Measurements from ENCODE around the gene ENTREP3. TPM values are rescaled to one million over a fixed set of nuclear protein-coding genes. Genes with fewer than 3 reads are reported as not detected.
"Not testable (repeated sequence)": the region's sequence is repeated elsewhere in the genome, so short reads cannot be mapped to it uniquely, and the experiment has no call there.

Gene ENTREP3, protein sequence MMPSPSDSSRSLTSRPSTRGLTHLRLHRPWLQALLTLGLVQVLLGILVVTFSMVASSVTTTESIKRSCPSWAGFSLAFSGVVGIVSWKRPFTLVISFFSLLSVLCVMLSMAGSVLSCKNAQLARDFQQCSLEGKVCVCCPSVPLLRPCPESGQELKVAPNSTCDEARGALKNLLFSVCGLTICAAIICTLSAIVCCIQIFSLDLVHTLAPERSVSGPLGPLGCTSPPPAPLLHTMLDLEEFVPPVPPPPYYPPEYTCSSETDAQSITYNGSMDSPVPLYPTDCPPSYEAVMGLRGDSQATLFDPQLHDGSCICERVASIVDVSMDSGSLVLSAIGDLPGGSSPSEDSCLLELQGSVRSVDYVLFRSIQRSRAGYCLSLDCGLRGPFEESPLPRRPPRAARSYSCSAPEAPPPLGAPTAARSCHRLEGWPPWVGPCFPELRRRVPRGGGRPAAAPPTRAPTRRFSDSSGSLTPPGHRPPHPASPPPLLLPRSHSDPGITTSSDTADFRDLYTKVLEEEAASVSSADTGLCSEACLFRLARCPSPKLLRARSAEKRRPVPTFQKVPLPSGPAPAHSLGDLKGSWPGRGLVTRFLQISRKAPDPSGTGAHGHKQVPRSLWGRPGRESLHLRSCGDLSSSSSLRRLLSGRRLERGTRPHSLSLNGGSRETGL
- 10 to 100 TPM; 21.3 to 25.3 TPM for total RNA-seq
- long read RNA-seq, donor 1, partial matches to known transcripts, result 4 of 10 reads
- long read RNA-seq, donor 1, other reads (novel, unspliced or antisense), result 3 of 10 reads
- long read RNA-seq, donor 2, partial matches to known transcripts, result 14 of 17 reads
- long read RNA-seq, donor 2, other reads (novel, unspliced or antisense), result 0 of 17 reads

DNA sequence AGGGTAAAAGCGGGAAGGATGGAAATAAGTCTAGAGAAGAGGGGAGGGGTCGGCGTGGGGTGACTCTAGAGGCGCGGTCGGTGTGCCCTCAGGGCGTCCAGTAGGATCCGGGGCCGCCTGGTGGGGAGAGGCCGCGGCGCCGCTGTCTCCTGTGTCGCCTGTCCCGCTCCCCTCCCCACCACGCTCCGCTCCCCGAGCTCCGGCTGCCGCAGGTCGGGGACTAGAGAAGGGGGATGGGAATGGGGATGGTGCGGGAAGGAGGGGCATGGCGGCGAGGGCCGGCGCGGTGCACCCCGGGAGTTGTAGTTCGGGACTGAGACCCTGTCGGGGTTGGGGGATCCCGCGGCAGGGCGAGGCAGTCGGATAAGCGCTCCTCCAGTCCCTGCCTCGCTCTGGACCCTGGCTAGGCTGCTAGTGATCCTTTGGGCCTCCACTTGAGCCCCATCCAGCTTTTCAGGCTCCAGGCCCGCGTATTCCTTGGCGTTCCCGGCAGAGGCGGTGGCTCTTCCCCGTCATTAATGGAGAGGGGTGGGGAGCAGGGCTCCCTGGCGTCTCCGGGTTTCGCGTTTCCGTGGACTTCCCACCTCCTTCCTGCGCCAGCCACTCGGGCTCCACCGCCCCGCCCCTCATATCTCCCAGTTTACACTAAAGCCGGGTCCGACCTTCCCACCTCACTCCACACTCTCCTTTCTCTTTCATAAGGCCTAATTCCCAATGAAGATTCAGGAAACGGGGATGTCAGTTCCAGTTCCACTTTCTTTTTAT is at the start of gene ENTREP3:
ENTREP3 (minus strand) TSS at position 241 of the 765 bp plus-strand sequence. CDS start 606 bp downstream, outside the sequence.
- peak; percentile 96 for DNase-seq (ENCODE audit: low spot score)
- intact Hi-C loops (cut with DNase I), result loop anchor here in 1 of 2 donors (2.0 kb wide), 1 partner anchor 19 kb away; no protein-coding TSS in a partner anchor

DNA sequence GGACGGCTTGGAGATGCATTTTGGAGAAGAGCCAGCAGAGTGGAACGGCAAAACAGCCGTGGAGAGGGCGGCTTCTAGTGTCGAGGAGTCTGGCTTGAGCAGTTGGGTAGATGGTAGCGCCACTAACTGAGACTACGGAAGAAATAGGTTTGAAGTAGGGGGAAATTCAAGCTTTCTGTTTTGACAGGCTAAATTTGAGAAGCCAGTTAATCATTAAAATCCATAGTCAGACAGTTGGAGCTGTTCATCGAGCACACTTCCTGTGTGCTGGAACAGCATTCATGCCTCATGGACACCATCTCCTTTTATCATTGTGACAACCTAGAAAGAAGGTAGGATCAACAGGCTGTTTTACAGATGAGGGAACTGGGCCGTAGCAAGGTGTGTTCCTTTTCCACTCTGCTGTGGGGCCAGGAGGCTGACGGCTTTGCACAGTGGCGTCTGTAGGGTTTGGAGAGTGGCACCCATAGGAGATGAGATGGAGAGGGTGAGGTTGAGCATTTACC is 49.3 kb upstream of the ENTREP3 start:
- DNase-seq (ENCODE audit: low spot score), result no peak
- intact Hi-C loops (cut with DNase I), result no loop called here

DNA sequence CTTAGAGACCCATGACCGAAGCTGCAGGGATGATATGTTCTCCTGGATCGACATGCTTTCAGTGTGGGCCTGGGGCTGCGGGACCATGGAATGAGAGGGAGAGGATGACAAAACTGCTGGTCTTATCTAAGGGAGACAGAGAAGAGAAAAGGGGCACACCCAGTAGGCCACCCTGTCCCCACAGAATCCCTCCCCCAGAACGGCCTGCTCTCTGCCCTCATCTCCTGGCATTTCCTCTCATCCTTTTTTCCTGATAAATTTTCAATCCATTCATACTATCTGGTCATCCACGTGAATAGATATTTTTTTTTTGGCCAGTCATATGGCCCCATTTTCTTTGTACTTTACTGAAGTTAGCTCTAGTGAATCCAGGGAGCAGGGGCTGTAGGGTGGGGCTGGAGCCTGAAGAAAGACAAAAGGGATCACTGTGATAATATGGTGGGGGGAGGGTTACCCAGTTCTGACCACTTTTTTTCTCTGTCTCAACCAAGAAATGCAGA is 46.1 kb upstream of the ENTREP3 start, which contains the start of gene PKLR:
PKLR (minus strand) TSS at position 97 of the 500 bp plus-strand sequence; CDS start at position 54, 43 bp downstream.
- DNase-seq (ENCODE audit: low spot score), result no peak
- intact Hi-C loops (cut with DNase I), result no loop called here

DNA sequence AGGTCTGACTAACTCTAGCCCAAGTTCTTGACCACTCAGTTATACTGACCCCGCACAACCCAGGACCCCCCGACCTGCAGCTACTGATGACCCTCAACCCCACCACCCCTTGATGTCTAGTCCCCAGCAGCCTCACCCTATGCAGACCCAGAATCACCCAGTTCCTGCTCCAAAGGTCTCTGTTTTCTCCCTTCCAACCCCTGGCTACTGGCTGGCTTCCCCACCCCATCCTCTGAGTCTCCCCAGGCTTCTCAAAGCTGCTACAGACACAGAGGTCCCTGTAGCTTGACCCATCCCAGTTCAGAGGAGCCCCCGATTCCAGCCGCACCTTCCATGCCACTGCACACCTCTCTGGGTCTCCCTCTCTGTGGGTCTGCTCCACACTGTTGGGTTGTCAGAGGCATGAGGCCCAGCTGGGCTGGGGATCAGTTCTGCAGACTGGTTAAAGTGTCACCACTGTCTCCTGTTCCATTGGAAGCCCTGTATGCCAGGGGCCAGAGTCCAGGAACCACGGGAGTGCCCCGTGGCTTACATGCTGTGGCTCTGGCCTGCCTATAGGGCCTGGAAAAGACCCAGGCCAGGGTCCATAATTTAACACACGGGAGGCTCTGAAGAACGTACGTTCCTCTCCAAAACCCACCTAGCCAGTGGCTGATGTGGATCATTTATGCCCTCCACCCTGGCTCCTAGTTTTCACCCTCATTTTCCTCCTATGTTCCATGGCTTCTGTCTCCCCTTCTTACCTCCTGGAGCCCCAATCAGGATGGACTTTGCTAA is 45.5 kb upstream of the ENTREP3 start:
- intact Hi-C loops (cut with DNase I), result no loop called here
- no peak for DNase-seq (ENCODE audit: low spot score)

DNA sequence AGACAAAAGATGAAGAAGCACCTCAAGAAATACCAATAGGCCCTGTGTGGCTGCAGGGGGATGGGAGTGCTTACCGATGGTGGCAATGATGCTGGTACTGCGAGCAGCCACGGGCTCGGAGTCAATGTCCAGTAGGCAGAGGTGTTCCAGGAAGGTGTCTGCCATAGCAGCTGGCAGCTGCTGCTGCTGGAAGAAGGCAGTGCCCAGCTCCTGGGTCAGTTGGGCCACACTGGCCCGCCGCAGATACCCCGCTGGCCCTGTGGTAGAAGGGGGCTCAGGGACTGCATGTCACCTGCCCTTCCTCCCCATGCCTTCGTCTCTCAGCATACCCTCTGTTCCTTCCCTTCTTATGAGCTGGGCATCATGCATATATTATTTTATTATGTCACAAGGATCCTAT is 44.7 kb upstream of the ENTREP3 start:
- DNase-seq (ENCODE audit: low spot score), result no peak
- intact Hi-C loops (cut with DNase I), result no loop called here

DNA sequence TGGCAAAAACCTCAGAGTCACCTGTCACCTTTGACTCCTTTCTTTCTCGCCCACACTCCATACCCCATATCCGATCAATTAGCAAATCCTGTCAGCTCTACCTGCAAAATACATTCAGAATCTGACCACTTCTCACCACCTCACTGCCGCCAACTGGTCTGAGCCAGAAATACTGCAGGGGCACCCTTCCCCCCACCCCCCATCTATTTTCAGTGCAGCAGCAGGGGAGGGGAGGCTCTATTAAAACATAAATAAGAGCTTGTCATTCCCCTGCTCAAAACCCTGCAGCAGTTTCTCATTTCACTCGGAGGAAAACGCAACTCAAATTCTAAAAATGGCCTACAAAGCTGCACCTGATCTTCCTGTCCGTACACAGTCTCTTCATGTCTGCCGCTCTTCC is 42.1 kb upstream of the ENTREP3 start:
- no peak for DNase-seq (ENCODE audit: low spot score)
- intact Hi-C loops (cut with DNase I), result no loop called here

DNA sequence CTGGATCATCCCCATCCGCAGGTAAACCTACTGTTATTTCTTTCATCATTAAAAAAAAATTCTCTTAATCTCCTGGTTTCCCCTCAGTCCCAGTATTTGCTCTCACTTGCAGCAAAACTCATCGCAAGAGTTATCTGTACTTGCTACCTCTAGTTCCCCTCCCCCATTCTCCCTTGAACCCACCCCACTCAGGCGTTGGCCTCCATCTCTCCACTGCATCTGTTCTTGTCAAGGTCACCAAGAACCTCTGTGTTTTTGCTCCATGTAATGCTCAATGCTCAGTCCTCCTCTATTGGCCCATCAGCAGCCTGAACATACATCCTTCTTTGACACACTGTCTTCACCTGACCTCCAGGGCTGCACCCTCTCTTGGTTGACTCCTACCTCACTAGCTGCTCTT is 41.4 kb upstream of the ENTREP3 start:
- DNase-seq (ENCODE audit: low spot score), result no peak
- intact Hi-C loops (cut with DNase I), result no loop called here

DNA sequence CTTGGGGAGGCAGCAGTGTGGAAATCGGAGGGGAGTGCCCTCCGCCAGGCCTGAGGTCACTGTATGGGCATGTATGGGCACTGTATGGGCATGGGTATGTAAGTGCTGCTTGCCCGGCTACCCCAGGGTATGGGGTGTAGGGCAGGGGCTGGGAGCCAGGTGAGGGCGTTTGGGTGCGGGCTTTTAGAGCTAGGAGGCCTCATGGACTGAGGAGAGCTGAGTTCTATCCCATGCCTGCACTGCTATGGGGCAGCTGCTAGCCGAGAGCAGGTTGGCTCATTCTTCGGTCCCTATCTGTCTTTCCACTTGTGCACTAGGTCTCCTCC is 40.6 kb upstream of the ENTREP3 start:
- no peak for DNase-seq (ENCODE audit: low spot score)
- intact Hi-C loops (cut with DNase I), result no loop called here

DNA sequence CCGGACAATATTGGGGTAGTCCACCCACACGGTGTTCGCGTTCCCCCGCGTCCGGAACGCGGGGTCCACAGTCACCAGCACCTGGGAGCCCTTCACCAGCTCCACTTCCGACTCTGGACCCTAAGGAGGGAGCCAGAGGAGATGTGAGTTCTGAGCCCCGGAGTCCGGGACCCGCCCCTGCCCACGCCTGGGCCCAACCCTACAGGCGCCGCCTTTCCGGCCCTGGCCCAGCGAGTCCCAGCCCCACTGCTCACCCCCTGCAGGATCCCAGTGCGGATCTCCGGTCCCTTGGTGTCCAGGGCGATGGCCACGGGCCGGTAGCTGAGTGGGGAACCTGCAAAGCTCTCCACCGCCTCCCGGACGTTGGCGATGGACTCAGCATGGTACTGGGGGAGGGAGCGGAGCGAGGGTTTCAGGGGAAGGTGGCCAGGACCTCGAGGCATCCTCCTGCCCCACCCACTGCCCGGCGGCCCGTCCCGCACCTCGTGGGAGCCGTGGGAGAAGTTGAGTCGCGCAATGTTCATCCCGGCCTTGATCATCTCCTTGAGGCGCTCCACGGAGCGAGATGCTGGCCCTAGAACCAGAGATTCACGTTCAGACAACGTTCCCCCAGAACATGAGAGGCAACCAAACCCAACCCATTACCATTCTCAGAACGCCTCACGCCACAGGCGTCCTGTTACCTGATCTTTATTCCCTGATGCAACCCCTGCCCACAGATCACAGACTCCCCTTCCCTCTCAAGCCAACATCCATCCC is 40.1 kb upstream of the ENTREP3 start:
- intact Hi-C loops (cut with DNase I), result no loop called here
- DNase-seq (ENCODE audit: low spot score), result no peak

DNA sequence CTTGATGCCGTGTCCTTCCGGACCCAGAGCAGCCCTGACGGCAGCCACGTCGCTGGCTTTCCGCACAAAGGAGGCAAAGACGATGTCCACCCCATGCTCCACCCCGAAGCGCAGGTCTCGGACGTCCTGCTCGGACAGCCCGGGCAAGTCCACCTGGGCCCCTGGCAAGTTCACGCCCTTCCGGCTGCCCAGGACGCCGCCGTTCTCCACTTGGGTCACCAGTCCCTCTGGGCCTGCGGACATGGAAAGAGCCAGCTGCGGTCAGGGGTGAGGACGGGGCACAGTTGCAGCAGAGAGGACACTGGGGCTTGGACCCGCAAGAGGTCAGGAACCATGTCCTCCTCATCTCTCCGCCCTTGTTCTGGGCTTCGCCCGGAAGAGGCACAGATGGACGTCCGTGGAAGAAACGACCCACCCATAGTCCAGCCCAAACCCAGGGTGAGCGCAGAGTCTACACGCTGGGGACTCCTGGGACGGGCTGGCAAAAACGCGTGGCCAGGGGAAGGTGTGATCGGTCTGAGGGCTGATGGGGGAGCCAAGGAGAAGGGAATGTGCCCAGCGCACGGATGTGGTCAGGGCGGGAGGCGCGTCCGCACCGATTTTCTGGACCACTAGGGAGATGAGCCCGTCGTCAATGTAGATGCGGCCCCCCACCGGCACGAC is 39.4 kb upstream of the ENTREP3 start:
- no peak for DNase-seq (ENCODE audit: low spot score)
- intact Hi-C loops (cut with DNase I), result no loop called here

DNA sequence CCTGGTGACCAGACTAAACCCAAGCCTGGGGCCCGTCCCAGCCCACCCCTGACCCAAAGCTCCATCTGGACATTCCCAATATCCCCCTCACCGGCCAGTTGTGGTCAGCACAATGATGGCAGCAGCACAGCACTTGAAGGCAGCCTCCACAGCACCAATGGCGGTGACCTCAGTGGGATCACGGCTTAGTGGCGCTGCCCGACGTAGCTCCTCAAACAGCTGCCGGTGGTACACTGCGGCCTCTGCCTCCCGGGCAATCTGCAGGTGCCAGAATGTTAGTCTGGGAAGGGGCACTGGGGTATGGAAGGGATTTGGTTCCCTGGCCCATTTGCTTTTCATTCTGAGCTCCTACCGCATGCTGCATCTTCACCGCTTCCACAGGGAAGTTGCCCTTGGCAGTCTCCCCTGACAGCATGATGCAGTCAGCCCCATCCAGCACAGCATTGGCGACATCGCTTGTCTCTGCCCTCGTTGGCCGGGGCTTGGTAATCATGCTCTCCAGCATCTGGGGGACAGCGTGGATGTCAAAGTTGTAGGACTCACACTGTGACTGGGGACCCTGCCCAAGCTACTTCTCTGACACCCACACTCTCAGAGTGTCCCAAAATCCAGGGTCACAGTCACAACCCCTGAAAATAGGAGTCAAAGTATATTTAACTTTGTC is 37.9 kb upstream of the ENTREP3 start:
- intact Hi-C loops (cut with DNase I), result no loop called here
- no peak for DNase-seq (ENCODE audit: low spot score)

DNA sequence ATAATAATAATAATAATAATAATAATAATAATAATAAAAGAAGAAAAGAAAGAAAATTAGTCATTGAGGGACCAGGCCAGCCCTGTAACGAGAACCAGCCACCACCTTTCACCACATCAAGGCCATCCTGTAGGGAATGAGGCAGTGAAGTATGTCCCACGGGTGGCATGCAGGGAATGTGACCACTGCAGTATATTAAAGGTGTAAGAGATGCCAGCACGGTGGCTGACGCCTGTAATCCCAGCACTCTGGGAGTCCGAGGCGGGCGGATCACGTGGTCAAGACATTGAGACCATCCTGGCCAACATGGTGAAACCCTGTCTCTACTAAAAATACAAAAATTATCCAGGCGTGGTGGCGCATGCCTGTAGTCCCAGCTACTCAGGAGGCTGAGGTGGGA is 35.7 kb upstream of the ENTREP3 start:
- DNase-seq (ENCODE audit: low spot score), result not testable (repeated sequence)

DNA sequence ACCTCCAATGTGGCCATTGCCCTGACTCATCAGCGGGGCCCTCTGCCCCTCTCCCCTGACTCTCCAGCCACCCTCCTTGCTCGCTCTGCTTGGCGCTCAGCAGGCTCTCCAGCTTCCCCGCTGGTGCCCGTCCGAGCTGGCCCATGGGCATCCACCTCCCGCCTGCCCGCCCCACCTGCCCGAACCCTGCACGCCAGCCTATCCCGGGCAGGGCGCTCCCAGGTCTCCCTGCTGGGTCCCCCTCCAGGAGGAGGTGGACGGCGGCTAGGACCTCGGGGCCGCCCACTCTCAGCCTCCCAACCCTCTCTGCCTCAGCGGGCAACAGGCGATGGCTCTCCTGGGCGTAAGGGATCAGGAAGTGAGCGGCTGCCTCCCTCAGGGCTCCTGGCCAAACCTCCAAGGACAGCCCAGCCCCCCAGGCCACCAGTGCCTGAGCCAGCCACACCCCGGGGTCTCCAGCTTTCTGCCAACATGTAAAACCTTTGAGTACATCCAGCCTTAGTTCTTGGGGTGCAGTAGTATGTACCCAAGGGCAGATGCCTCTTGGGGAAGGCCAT is 32.8 kb upstream of the ENTREP3 start:
- no peak for DNase-seq (ENCODE audit: low spot score)
- intact Hi-C loops (cut with DNase I), result no loop called here

More for the DNA sequence above, 35.7 kb upstream of the ENTREP3 start:
- intact Hi-C loops (cut with DNase I), result not testable (repeated sequence)

DNA sequence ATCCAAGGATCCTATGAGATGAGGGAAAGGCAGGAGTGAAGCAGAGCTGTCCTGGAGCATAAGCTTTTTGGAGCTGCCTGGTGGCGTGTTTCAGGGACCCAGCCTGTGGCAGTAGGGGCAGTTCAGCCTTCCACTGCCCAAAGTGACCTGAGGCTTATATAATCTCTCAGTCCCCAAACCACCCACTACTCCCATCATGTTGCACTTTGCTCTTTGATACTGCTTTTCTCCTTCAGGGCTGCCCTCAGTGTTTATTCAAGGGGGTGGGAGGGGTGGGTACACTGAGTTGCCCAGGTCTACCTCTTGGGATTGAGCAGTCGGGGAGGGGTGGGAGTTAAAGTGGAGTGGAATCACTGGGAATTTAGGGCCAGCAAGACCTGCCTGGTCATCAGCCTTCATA is 31.3 kb upstream of the ENTREP3 start:
- intact Hi-C loops (cut with DNase I), result no loop called here
- no peak for DNase-seq (ENCODE audit: low spot score)

DNA sequence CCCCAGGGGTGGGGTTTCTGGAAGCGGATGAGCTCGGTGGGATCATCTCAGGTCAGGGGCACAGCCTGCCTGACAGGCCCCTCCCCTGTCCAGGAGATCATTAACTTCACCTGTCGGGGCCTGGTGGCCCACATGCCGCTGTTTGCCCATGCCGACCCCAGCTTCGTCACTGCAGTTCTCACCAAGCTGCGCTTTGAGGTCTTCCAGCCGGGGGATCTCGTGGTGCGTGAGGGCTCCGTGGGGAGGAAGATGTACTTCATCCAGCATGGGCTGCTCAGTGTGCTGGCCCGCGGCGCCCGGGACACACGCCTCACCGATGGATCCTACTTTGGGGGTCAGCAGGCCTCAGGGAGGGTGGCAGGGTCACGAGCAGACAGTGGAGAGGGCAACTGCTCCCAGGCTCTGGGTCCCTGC is 30.4 kb upstream of the ENTREP3 start:
- DNase-seq (ENCODE audit: low spot score), result no peak
- intact Hi-C loops (cut with DNase I), result no loop called here

DNA sequence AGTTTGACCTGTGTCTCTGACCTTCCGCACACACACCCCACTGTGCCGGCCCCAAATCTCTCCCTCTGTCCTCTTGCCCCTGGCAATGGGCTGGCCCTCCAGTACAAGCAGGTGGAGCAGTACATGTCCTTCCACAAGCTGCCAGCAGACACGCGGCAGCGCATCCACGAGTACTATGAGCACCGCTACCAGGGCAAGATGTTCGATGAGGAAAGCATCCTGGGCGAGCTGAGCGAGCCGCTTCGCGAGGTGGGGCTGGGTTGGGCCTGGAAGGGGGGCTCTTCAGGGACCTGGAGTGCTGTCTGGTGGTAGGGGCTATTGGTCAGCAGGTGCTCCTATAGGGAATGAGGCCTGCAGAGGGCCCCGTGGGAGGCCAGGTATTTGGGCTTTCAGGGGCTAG is 29.8 kb upstream of the ENTREP3 start:
- intact Hi-C loops (cut with DNase I), result no loop called here
- no peak for DNase-seq (ENCODE audit: low spot score)

DNA sequence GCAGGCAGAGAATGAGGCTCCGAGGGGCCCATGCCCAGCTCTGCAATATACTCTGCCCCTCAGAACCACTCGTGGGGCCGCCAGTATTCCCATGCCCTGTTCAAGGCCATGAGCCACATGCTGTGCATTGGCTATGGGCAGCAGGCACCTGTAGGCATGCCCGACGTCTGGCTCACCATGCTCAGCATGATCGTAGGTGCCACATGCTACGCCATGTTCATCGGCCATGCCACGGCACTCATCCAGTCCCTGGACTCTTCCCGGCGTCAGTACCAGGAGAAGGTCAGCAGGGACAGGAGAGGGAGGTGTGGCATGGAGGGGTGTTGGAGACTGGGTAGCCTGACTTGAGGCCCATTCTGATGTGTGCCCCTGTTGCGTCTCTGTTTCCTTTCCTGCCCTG is 29.2 kb upstream of the ENTREP3 start:
- intact Hi-C loops (cut with DNase I), result no loop called here

More for the DNA sequence above, 29.2 kb upstream of the ENTREP3 start:
- no peak for DNase-seq (ENCODE audit: low spot score)

Measured in posterior vena cava (tissue), 2 donors.